ENCODE results near the gene IMPA2.

IMPA2 gene

DNA sequence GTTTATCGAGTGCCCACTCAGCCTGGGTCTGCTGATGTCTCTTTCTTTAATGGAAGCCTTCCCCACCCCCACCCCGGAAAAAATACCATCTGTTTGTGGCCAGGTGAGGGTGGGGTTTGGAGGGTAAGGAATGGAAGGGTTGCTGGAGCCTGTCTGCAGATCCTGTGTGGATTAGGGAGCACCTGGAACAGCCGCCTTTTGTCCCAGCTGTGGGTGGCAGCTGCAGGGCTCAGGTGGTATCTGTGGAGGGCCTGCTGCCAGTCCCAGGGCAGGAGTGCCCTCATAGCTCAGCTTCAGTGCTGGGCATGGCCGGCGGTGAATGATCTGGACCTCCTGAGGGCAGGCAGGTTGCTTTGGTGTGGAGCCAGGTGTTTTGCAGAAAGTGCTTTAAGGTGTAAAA lies 45.3 kb downstream of the IMPA2 start:
- H3K27me3 ChIP-seq (ENCODE audit: control insufficient read depth, insufficient read depth, low read length), result no peaks in the 10 kb centered on the region
- H3K9me3 ChIP-seq (ENCODE audit: control insufficient read depth, insufficient read depth, low read length), result no peaks in the 10 kb centered on the region
- H3K36me3 ChIP-seq (ENCODE audit: control insufficient read depth, insufficient read depth, low read length), result peaks cover 14% of the 10 kb centered on the region
- H3K9ac ChIP-seq (ENCODE audit: low read depth, low read length), result no peak overlapping the region
- H3K4me3 ChIP-seq (ENCODE audit: low read depth, low read length), result no peak overlapping the region
- peaks cover 3% of the 10 kb centered on the region for H3K4me1 ChIP-seq (ENCODE audit: control insufficient read depth, insufficient read depth, low read length)

DNA sequence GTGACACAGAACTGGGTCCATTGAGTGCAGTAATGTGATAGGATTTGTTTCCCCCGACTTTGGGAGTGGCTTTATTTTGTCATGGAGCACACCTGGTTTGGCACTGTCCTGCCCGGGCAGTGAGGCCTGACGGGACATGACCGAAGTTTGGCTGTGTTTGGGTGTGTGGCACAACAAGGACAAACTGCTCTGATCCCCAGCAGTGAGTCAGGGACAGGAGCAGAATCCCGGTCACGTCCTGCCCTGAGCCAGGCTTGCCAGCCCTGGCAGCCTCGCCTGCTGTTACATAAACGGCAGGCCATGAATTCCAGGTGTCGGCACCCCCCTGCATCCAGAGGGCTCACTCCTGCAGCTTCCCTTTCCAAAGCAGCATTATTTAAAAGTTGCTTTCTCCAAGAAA lies 45.7 kb downstream of the IMPA2 start:
- H3K9ac ChIP-seq (ENCODE audit: low read depth, low read length), result no peak overlapping the region
- H3K9me3 ChIP-seq (ENCODE audit: control insufficient read depth, insufficient read depth, low read length), result no peaks in the 10 kb centered on the region
- H3K4me3 ChIP-seq (ENCODE audit: low read depth, low read length), result no peak overlapping the region
- H3K27me3 ChIP-seq (ENCODE audit: control insufficient read depth, insufficient read depth, low read length), result no peaks in the 10 kb centered on the region
- peaks cover 3% of the 10 kb centered on the region for H3K4me1 ChIP-seq (ENCODE audit: control insufficient read depth, insufficient read depth, low read length)
- H3K36me3 ChIP-seq (ENCODE audit: control insufficient read depth, insufficient read depth, low read length), result peaks cover 13% of the 10 kb centered on the region

DNA sequence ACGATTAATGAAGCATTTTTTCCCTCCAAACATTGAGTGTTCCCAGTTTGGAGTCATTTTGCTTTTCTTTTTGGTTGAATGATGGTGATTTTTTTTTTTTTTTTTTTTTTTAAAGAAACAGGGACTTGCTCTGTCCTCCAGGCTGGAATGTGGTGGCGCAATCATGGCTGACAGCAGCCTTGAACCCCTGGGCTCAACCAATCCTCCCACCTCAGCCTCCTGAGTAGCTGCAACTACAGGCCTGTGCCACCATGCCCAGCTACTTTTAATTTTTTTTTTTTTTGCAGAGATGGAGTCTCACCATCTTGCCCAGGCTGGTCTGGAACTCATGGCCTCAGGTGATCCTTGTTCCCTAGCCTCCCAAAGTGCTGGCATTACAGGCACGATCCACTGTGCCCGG lies 46.2 kb downstream of the IMPA2 start:
- Histone ChIP-seq H3K9me3 (ENCODE audit: control insufficient read depth, insufficient read depth, low read length) (no peaks in the 10 kb centered on the region), H3K4me3 (ENCODE audit: low read depth, low read length) (no peak overlapping the region), H3K36me3 (ENCODE audit: control insufficient read depth, insufficient read depth, low read length) (peaks cover 13% of the 10 kb centered on the region), H3K9ac (ENCODE audit: low read depth, low read length) (no peak overlapping the region), H3K4me1 (ENCODE audit: control insufficient read depth, insufficient read depth, low read length) (peaks cover 3% of the 10 kb centered on the region), H3K27me3 (ENCODE audit: control insufficient read depth, insufficient read depth, low read length) (no peaks in the 10 kb centered on the region)

DNA sequence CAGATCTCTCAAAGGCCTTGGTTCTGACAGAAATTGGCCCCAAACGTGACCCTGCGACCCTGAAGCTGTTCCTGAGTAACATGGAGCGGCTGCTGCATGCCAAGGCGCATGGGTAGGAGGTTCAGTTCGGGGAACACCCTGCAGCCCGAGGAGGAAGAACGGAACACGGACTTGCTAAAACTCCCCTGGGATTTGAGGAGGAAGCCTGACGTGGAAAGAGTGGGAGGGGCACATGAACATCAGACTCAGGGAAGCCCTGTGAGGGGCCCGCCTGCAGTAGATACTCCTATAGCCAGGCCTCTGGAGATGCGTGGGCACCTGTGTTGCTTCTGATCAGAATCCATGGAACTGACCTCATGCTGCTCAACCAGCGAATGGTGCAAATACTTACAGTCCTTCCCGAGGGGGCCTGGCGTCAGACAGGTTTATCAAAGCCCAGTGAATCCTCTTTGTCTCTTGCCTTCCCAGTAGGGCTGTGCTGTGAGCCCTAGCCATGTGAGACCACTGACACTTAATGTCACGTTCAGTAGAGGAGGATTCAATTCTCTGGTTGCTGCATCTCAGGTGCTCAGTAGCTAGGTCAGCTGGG lies 46.8 kb downstream of the IMPA2 start:
- Histone ChIP-seq H3K9me3 (ENCODE audit: control insufficient read depth, insufficient read depth, low read length) (no peaks in the 10 kb centered on the region), H3K4me1 (ENCODE audit: control insufficient read depth, insufficient read depth, low read length) (peaks cover 3% of the 10 kb centered on the region), H3K27me3 (ENCODE audit: control insufficient read depth, insufficient read depth, low read length) (no peaks in the 10 kb centered on the region), H3K9ac (ENCODE audit: low read depth, low read length) (no peak overlapping the region), H3K36me3 (ENCODE audit: control insufficient read depth, insufficient read depth, low read length) (peaks cover 13% of the 10 kb centered on the region), H3K4me3 (ENCODE audit: low read depth, low read length) (no peak overlapping the region)

DNA sequence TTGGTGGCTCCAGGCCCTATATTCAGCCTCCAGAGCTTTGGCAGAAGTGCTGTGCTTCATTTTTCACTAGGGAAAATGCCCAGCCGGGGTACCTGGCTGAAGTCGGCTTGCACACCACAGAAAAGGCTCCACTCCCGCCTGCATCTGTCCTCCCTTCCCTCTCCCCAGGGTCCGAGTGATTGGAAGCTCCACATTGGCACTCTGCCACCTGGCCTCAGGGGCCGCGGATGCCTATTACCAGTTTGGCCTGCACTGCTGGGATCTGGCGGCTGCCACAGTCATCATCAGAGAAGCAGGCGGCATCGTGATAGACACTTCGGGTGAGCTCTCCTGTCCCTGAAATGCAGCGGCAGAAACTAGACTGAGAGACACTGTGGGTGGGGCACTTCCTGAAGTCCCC lies 47.4 kb downstream of the IMPA2 start:
- peaks cover 3% of the 10 kb centered on the region for H3K4me1 ChIP-seq (ENCODE audit: control insufficient read depth, insufficient read depth, low read length)
- H3K27me3 ChIP-seq (ENCODE audit: control insufficient read depth, insufficient read depth, low read length), result no peaks in the 10 kb centered on the region
- H3K9me3 ChIP-seq (ENCODE audit: control insufficient read depth, insufficient read depth, low read length), result no peaks in the 10 kb centered on the region
- no peak overlapping the region for H3K9ac ChIP-seq (ENCODE audit: low read depth, low read length)
- peaks cover 13% of the 10 kb centered on the region for H3K36me3 ChIP-seq (ENCODE audit: control insufficient read depth, insufficient read depth, low read length)
- H3K4me3 ChIP-seq (ENCODE audit: low read depth, low read length), result no peak overlapping the region

DNA sequence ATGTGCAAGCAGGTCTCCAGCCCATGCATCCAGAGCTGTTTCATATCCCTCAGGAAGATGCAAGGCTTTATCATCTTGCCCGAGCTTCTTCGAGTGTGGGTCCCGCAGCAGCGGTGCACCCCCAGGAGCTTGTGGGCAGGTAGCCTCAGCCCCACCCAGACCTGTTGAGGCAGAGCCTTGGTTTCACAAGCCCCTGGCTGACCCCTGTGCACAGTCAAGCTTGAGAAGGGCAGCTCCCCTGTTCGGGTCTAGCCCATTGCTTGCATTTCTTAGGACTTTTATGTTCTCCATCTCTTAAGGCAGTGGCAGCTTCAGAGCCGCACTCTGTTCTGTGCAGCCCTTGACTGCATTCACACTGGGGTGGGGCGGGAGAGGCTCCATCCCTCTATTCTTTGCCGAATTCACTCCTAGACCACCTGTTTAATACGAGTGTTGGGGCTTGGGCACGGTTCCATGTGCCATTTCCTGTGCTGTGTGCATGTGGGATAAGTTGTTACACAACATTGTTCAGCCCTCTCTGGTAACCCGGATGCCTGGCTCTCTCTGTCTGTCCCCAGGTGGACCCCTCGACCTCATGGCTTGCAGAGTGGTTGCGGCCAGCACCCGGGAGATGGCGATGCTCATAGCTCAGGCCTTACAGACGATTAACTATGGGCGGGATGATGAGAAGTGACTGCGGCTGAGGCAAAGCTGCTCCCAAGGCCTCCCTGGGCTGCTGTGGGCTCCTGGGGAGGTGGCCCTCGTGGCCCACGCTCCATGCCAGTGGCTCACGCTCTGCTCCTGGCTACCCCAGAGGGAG lies 48.7 kb downstream of the IMPA2 start:
- H3K4me3 ChIP-seq (ENCODE audit: low read depth, low read length), result no peak overlapping the region
- no peak overlapping the region for H3K9ac ChIP-seq (ENCODE audit: low read depth, low read length)
- H3K36me3 ChIP-seq (ENCODE audit: control insufficient read depth, insufficient read depth, low read length), result peaks cover 13% of the 10 kb centered on the region
- H3K27me3 ChIP-seq (ENCODE audit: control insufficient read depth, insufficient read depth, low read length), result no peaks in the 10 kb centered on the region
- no peaks in the 10 kb centered on the region for H3K9me3 ChIP-seq (ENCODE audit: control insufficient read depth, insufficient read depth, low read length)
- H3K4me1 ChIP-seq (ENCODE audit: control insufficient read depth, insufficient read depth, low read length), result peaks cover 3% of the 10 kb centered on the region

DNA sequence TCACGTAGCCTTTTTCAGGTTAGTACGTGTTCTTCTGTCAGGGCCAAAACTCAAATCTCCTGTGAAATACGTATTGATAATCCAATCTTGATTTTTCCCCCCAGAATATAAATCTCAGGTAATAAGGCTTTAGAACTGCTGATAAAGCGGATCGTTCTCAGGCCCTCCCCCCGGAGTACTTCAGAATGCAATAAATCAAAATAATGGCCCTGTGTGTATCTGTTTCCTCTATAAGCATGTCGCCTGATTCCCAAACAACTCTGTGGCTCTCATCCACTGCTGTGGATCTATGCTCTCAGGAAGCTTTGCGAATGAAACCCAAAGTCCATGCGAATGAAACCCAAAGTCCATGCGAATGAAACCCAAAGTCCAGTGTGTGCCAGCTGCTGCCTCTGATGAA lies 49.4 kb downstream of the IMPA2 start:
- Histone ChIP-seq H3K36me3 (ENCODE audit: control insufficient read depth, insufficient read depth, low read length) (peaks cover 13% of the 10 kb centered on the region), H3K9me3 (ENCODE audit: control insufficient read depth, insufficient read depth, low read length) (no peaks in the 10 kb centered on the region), H3K9ac (ENCODE audit: low read depth, low read length) (no peak overlapping the region), H3K4me3 (ENCODE audit: low read depth, low read length) (no peak overlapping the region), H3K27me3 (ENCODE audit: control insufficient read depth, insufficient read depth, low read length) (no peaks in the 10 kb centered on the region), H3K4me1 (ENCODE audit: control insufficient read depth, insufficient read depth, low read length) (peaks cover 3% of the 10 kb centered on the region)

DNA sequence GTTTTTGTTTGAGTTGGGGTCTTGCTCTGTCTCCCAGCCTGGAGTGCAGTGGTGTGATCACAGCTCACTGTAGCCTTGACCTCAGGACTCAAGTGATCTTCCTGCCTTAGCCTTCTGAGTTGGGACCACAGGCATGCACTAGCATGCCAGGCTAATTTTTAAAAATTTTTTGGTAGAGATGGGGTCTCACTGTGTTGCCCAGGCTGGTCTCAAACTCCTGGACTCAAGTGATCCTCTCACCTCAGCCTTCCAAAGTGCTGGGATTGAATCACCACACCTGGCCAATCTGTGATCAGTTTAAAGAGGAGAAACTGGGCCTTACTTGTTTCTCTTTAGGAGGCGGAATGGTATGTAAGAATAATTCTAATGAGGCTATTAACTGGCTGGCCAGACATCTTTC lies 49.9 kb downstream of the IMPA2 start:
- H3K9ac ChIP-seq (ENCODE audit: low read depth, low read length), result no peak overlapping the region
- H3K9me3 ChIP-seq (ENCODE audit: control insufficient read depth, insufficient read depth, low read length), result no peaks in the 10 kb centered on the region
- no peaks in the 10 kb centered on the region for H3K27me3 ChIP-seq (ENCODE audit: control insufficient read depth, insufficient read depth, low read length)
- peaks cover 13% of the 10 kb centered on the region for H3K36me3 ChIP-seq (ENCODE audit: control insufficient read depth, insufficient read depth, low read length)
- H3K4me3 ChIP-seq (ENCODE audit: low read depth, low read length), result no peak overlapping the region
- peaks cover 3% of the 10 kb centered on the region for H3K4me1 ChIP-seq (ENCODE audit: control insufficient read depth, insufficient read depth, low read length)

DNA sequence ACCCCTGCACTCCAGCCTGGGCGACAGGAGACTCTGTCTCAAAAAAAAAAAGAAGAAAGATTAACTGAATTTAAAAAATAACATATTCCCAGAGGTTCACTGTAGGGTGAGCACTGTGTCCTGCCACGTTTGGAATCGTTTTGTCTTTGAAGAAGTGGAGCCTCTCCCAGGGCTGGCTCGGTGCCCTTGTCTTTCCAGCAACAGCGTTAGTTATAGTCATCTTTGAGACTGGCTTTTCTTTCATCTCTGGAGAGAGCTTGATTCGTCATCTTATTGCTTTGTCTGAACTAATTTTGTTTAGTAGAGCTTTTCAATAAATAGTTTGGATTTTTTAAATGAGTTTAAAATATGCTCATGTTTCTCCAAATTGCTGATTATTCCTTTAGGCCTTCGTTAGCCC lies 50.5 kb downstream of the IMPA2 start:
- Histone ChIP-seq H3K9ac (ENCODE audit: low read depth, low read length) (no peak overlapping the region), H3K4me3 (ENCODE audit: low read depth, low read length) (no peak overlapping the region), H3K27me3 (ENCODE audit: control insufficient read depth, insufficient read depth, low read length) (no peaks in the 10 kb centered on the region), H3K36me3 (ENCODE audit: control insufficient read depth, insufficient read depth, low read length) (peaks cover 9% of the 10 kb centered on the region), H3K4me1 (ENCODE audit: control insufficient read depth, insufficient read depth, low read length) (peaks cover under 1% of the 10 kb centered on the region), H3K9me3 (ENCODE audit: control insufficient read depth, insufficient read depth, low read length) (no peaks in the 10 kb centered on the region)

DNA sequence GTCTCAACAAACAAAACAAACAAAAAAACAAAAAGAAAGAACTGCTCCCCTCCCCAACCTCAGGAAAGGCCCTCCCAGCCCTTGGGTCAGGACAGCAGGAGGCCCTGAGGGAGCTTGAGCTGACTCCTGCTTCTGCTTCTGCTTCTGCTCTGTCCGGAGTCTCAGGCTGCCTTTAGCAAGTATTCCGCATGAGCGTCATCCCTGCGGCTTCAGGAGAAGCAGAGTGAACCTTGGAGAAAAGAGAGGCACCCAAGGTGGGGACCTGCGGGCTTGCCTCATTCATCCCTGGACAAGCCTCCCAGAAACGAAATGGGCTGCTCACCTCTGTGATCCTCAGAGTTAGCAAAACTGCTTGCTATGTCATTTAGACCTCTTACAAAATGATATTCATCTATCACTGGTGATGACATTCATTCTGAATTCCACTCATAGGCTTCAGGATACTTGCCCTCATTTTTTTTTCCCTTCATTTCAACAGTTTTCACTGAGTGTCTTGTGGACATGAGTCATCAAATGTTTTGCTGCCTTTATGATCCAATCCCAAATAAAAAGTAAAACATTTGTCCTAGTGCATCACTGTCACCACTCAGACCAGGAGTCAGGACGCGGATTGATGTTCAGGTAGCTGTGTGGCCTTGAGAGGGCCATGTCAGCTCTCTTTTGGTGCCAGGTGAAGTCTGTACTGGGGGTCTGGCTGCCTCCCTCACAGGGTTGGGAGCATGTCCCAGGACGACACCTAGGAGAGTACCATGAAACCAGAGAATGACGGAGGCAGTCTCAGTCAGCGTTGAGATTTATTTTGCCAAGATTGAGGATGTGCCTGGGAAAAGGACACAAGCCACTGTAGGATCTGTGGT lies 51.7 kb downstream of the IMPA2 start:
- H3K4me3 ChIP-seq (ENCODE audit: low read depth, low read length), result no peak overlapping the region
- peaks cover 7% of the 10 kb centered on the region for H3K27me3 ChIP-seq (ENCODE audit: control insufficient read depth, insufficient read depth, low read length)
- H3K36me3 ChIP-seq (ENCODE audit: control insufficient read depth, insufficient read depth, low read length), result peaks cover 9% of the 10 kb centered on the region
- H3K9me3 ChIP-seq (ENCODE audit: control insufficient read depth, insufficient read depth, low read length), result no peaks in the 10 kb centered on the region
- no peak overlapping the region for H3K9ac ChIP-seq (ENCODE audit: low read depth, low read length)
- peaks cover 2% of the 10 kb centered on the region for H3K4me1 ChIP-seq (ENCODE audit: control insufficient read depth, insufficient read depth, low read length)

DNA sequence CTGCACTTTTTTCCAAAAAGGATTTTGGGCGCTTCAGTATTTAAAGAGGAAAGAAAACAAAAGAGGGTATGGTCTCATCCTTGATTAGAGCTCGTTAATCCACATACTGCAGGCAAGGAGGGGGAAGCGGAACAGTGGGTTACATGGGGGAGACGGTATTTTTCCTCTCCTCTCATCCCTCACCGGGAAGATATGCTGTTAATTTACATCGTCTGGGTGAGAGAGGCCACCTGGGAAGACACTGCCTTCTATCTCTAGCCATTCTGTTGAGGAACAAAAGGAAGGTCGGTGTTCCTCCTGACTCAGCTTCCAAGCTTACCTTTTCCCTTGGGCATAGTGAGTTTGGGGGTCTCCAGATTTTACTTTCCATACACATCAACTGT lies 52.3 kb downstream of the IMPA2 start:
- Histone ChIP-seq H3K4me1 (ENCODE audit: control insufficient read depth, insufficient read depth, low read length) (peaks cover 3% of the 10 kb centered on the region), H3K27me3 (ENCODE audit: control insufficient read depth, insufficient read depth, low read length) (peaks cover 12% of the 10 kb centered on the region), H3K9me3 (ENCODE audit: control insufficient read depth, insufficient read depth, low read length) (no peaks in the 10 kb centered on the region), H3K9ac (ENCODE audit: low read depth, low read length) (no peak overlapping the region), H3K4me3 (ENCODE audit: low read depth, low read length) (no peak overlapping the region), H3K36me3 (ENCODE audit: control insufficient read depth, insufficient read depth, low read length) (peaks cover 3% of the 10 kb centered on the region)

Measured in iPS-15b (cell line).